ENCODE measurements around the gene CYB561D1.

DNA sequence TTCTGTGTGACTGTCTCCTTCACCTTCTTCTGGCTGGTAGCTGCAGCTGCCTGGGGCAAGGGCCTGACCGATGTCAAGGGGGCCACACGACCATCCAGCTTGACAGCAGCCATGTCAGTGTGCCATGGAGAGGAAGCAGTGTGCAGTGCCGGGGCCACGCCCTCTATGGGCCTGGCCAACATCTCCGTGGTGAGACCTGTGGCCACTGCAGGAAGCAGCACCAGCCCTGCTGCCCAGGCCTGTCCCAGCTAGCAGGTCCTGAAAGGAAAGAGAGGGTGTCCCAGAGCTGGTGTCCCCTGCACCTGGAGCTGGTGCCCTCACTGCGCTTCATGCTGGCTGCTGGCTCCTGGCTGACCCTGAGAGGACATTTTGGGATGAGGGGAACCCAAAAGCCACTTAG, 16.1 kb upstream of the CYB561D1 start:
- TF ChIP-seq EZH2 (IDR thresholded peaks at IDR 0.05; ENCODE audit: borderline replicate concordance, low read depth, low read length, poor library complexity, severe bottlenecking) (no peak), CTCF (conservative IDR thresholded peaks at IDR 0.05; ENCODE audit: low read depth, low read length) (no peak)
